Measurements from ENCODE around the gene UQCC2. TPM values are rescaled to one million over a fixed set of nuclear protein-coding genes. Genes with fewer than 3 reads are reported as not detected.

The UQCC2 gene
- total RNA-seq, 1 donor from 2014 or later: 54.9 TPM

DNA sequence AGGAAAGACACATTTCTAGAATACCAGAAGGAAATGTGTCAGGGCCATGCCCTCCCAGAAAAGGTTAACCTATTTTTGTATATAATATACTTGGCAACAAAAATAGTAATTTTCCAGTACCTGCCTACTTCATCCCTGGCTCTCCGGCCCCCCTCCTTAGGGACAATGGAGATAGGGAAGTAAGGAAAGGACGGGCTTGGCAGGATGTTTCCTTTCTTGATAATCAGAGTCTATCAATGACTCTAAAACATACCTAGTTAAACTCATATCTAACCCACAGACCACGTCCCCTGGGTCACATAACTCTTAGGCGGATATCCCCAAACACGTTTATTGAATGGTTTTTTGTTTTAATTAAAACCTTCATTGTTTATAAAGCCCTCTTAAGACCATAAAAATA is 11.8 kb downstream of the UQCC2 start:
- TF ChIP-seq, protein P1, sequence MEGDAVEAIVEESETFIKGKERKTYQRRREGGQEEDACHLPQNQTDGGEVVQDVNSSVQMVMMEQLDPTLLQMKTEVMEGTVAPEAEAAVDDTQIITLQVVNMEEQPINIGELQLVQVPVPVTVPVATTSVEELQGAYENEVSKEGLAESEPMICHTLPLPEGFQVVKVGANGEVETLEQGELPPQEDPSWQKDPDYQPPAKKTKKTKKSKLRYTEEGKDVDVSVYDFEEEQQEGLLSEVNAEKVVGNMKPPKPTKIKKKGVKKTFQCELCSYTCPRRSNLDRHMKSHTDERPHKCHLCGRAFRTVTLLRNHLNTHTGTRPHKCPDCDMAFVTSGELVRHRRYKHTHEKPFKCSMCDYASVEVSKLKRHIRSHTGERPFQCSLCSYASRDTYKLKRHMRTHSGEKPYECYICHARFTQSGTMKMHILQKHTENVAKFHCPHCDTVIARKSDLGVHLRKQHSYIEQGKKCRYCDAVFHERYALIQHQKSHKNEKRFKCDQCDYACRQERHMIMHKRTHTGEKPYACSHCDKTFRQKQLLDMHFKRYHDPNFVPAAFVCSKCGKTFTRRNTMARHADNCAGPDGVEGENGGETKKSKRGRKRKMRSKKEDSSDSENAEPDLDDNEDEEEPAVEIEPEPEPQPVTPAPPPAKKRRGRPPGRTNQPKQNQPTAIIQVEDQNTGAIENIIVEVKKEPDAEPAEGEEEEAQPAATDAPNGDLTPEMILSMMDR (IDR thresholded peaks at IDR 0.05; ENCODE audit: unreplicated experiment): no peak
- Mint-ChIP-seq H3K27me3 (ENCODE audit: unreplicated experiment) (peaks cover 3% of the 10 kb centered on the region), H3K4me1 (ENCODE audit: unreplicated experiment) (peaks cover 78% of the 10 kb centered on the region), H3K4me3 (ENCODE audit: unreplicated experiment) (peak overlapping the region; percentile 88), H3K9me3 (ENCODE audit: unreplicated experiment) (no peaks in the 10 kb centered on the region), H3K27ac (ENCODE audit: unreplicated experiment) (peak overlapping the region; percentile 96), H3K36me3 (ENCODE audit: low read depth, unreplicated experiment) (peaks cover 33% of the 10 kb centered on the region)
- no peak for DNase-seq (ENCODE audit: low spot score)

DNA sequence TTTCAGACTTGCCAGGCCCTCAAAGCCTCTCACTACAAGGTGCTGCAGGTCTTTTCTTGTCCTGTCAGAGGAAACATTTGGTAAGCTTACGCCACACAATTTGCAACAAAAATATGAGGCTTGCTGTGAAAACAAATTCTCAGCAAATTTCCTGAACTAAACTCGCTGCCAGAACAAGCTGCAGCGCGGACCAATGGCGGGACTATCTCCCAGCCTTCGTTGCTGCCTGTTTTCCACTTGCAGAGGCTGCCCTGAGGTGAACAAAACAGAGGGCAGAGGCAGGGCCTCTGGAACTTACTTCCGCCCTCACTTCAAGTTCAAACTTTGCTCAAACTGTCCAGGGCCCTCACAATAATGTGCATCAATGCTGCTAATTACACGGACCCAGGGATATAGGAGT is 12.4 kb downstream of the UQCC2 start:
- peaks cover 5% of the 10 kb centered on the region for H3K27me3 Mint-ChIP-seq (ENCODE audit: unreplicated experiment)
- no peak for DNase-seq (ENCODE audit: low spot score)
- H3K36me3 Mint-ChIP-seq (ENCODE audit: low read depth, unreplicated experiment): peaks cover 30% of the 10 kb centered on the region
- TF ChIP-seq, protein P1 (IDR thresholded peaks at IDR 0.05; ENCODE audit: unreplicated experiment): no peak
- H3K4me1 Mint-ChIP-seq (ENCODE audit: unreplicated experiment): peaks cover 78% of the 10 kb centered on the region
- H3K4me3 Mint-ChIP-seq (ENCODE audit: unreplicated experiment): peak overlapping the region; percentile 81
- H3K9me3 Mint-ChIP-seq (ENCODE audit: unreplicated experiment): no peaks in the 10 kb centered on the region
- peak overlapping the region; percentile 89 for H3K27ac Mint-ChIP-seq (ENCODE audit: unreplicated experiment)

DNA sequence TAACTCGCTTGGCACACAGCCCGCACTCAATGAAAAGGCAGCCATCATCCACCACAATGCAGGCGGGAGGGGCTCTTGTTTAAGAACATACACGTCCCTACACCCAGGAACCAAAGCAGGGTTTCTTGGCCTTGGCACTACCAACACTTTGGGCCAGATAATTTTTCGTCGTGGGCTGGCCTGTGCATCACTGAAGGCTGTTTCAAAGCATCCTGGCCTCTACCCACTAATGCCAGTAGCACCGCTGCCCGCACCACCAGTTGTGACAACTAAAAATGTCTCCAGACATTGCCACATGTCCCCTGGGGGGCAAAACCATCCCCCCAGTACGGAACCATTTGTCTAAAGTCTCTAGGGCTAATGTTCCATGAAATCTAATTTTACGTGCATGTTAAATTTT is 13.0 kb downstream of the UQCC2 start:
- TF ChIP-seq, protein P1 (IDR thresholded peaks at IDR 0.05; ENCODE audit: unreplicated experiment): no peak
- Mint-ChIP-seq H3K4me1 (ENCODE audit: unreplicated experiment) (peaks cover 80% of the 10 kb centered on the region), H3K4me3 (ENCODE audit: unreplicated experiment) (peak overlapping the region; percentile 67), H3K27ac (ENCODE audit: unreplicated experiment) (peak overlapping the region; percentile 81), H3K36me3 (ENCODE audit: low read depth, unreplicated experiment) (peaks cover 27% of the 10 kb centered on the region), H3K27me3 (ENCODE audit: unreplicated experiment) (peaks cover 7% of the 10 kb centered on the region), H3K9me3 (ENCODE audit: unreplicated experiment) (no peaks in the 10 kb centered on the region)
- DNase-seq (ENCODE audit: low spot score): no peak

DNA sequence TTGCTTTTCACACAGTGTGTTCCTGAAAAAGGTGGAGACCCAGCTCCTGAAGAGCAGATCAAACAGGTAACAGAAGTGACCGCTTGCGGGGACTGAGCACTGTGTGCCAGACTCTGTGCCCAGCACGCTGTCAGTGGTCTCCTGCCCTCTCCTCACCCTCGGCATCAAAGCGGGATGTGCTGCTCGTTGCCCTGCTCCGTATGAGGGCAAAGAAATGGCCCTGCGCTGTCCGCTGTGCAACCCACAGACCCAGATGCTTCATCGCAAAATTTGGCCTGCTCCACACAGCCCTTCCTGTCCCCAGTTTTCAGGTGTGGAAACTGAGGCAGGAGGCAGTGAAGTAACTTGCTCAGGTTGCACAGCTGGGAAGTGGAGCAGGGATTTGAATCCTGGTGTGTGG is 13.7 kb downstream of the UQCC2 start:
- DNase-seq (ENCODE audit: low spot score): no peak
- Mint-ChIP-seq H3K4me1 (ENCODE audit: unreplicated experiment) (peaks cover 85% of the 10 kb centered on the region), H3K27ac (ENCODE audit: unreplicated experiment) (peak overlapping the region; percentile 87), H3K36me3 (ENCODE audit: low read depth, unreplicated experiment) (peaks cover 27% of the 10 kb centered on the region), H3K4me3 (ENCODE audit: unreplicated experiment) (peak overlapping the region; percentile 10), H3K9me3 (ENCODE audit: unreplicated experiment) (no peaks in the 10 kb centered on the region), H3K27me3 (ENCODE audit: unreplicated experiment) (peaks cover 9% of the 10 kb centered on the region)
- TF ChIP-seq, protein P1 (IDR thresholded peaks at IDR 0.05; ENCODE audit: unreplicated experiment): no peak

DNA sequence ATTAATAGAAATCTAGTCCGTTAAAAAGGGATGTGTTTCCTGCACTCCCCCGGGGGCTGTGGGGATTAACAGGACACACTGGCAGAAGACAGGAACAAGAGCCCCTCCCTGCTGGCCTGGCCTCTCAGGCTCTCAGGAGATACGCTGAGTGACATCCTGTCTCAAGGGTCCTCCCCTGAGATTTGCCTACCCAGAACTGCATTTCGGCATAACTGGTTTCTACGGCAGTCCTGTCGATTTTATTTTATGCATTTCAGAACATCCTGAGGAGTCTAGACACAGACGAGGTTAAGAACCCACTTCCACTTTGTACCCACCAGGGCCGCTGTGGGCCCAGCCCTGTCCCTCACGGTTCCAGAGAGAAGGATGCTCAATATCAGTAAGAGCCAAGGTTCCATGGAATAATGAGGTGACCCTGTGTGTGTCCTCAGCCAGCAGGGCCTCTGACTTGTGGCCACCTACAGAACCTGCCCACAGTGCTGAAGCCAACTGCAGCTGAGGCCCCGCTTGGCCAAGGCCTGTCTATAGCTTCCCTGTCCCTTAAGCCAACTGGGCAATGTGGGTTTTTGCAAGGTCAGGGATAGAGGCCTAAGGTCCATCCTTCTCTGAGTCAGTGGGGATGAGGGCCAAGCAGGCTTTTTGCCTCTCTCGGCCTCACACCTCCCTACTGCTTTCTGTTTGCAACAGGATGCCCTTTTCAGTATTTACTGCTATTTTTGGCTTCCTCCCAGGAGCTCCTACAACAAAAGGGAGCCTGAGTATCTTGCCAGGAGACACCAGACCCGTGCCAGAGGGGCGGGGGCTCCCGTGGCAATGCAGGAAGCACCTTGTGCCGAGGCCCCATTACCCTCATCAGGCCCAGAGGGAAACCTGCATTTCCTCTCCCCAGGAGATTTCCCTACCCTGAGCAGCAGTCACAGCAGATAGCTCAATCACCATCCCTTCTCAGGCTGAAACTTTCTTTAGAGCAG is 14.7 kb downstream of the UQCC2 start:
- peaks cover 13% of the 10 kb centered on the region for H3K27me3 Mint-ChIP-seq (ENCODE audit: unreplicated experiment)
- peaks cover 85% of the 10 kb centered on the region for H3K4me1 Mint-ChIP-seq (ENCODE audit: unreplicated experiment)
- peak; percentile 64 for DNase-seq (ENCODE audit: low spot score)
- peak overlapping the region; percentile 10 for H3K4me3 Mint-ChIP-seq (ENCODE audit: unreplicated experiment)
- no peaks in the 10 kb centered on the region for H3K9me3 Mint-ChIP-seq (ENCODE audit: unreplicated experiment)
- peak overlapping the region; percentile 87 for H3K27ac Mint-ChIP-seq (ENCODE audit: unreplicated experiment)
- peaks cover 29% of the 10 kb centered on the region for H3K36me3 Mint-ChIP-seq (ENCODE audit: low read depth, unreplicated experiment)
- TF ChIP-seq, protein P1 (IDR thresholded peaks at IDR 0.05; ENCODE audit: unreplicated experiment): no peak

Measured in endothelial cell (in vitro differentiated cells).